GM21737 (cell line): ENCODE data around the gene MAPK9.

Experiments used
- ATAC-seq: cut with Tn5 transposase; IDR thresholded peaks from one replicate; pipeline ENCODE4 v1.9.1; 2021; ENCODE audit warnings: mild to moderate bottlenecking, moderate library complexity; ENCODE audit not compliant: unreplicated experiment

The MAPK9 gene

GRCh38 chr5:180296771-180297170 lies 4.9 kb upstream of the MAPK9 start:
- no peak for ATAC-seq

GRCh38 chr5:180294913-180295555 lies 3.2 kb upstream of the MAPK9 start:
- ATAC-seq, result no peak

- ATAC-seq, result no peak
These were observed 2.5 kb upstream of the MAPK9 start for GRCh38 chr5:180294411-180294810.

GRCh38 chr5:180291234-180291940 lies 496 bp downstream of the MAPK9 start:
- ATAC-seq, result peak; percentile 27

GRCh38 chr5:180290568-180291233 lies 1.2 kb downstream of the MAPK9 start:
- no peak for ATAC-seq

GRCh38 chr5:180289966-180290365 lies 1.9 kb downstream of the MAPK9 start:
- no peak for ATAC-seq

GRCh38 chr5:180289433-180289832 lies 2.5 kb downstream of the MAPK9 start:
- no peak for ATAC-seq

GRCh38 chr5:180287868-180288267 lies 4.0 kb downstream of the MAPK9 start:
- no peak for ATAC-seq

- ATAC-seq, result no peak
These were observed 4.5 kb downstream of the MAPK9 start for GRCh38 chr5:180287404-180287803.

GRCh38 chr5:180284149-180284548 lies 7.7 kb downstream of the MAPK9 start:
- no peak for ATAC-seq

- ATAC-seq, result no peak
These were observed 8.8 kb downstream of the MAPK9 start for GRCh38 chr5:180283026-180283615.

- no peak for ATAC-seq
These were observed 9.6 kb downstream of the MAPK9 start for GRCh38 chr5:180282281-180282680.

- ATAC-seq, result no peak
These were observed 10.2 kb downstream of the MAPK9 start for GRCh38 chr5:180281706-180282105.

GRCh38 chr5:180274695-180275094 lies 17.2 kb downstream of the MAPK9 start:
- ATAC-seq, result no peak

- no peak for ATAC-seq
These were observed 20.7 kb downstream of the MAPK9 start for GRCh38 chr5:180271221-180271620.

- ATAC-seq, result no peak
These were observed 32.6 kb downstream of the MAPK9 start for GRCh38 chr5:180259260-180259611.

- ATAC-seq, result no peak
These were observed 38.7 kb downstream of the MAPK9 start for GRCh38 chr5:180253036-180253824.

GRCh38 chr5:180251887-180252286 lies 40.0 kb downstream of the MAPK9 start:
- no peak for ATAC-seq

- no peak for ATAC-seq
These were observed 40.7 kb downstream of the MAPK9 start for GRCh38 chr5:180251141-180251540.

GRCh38 chr5:180250329-180250728 lies 41.6 kb downstream of the MAPK9 start:
- ATAC-seq, result no peak

GRCh38 chr5:180241600-180241999 lies 50.3 kb downstream of the MAPK9 start:
- no peak for ATAC-seq
